NCI-H146 treated with DMSO at 0.1 percent for 48 hours (cell line): ENCODE data around the gene SREBF1.
A peak's percentile ranks its signal among the peaks of the same experiment; 100 is the strongest.

Experiments
- DNase-seq: peaks from one replicate; lab custom pipeline; 2025; ENCODE audit not compliant: unreplicated experiment; lab: John Stamatoyannopoulos, UW

Gene SREBF1

DNA sequence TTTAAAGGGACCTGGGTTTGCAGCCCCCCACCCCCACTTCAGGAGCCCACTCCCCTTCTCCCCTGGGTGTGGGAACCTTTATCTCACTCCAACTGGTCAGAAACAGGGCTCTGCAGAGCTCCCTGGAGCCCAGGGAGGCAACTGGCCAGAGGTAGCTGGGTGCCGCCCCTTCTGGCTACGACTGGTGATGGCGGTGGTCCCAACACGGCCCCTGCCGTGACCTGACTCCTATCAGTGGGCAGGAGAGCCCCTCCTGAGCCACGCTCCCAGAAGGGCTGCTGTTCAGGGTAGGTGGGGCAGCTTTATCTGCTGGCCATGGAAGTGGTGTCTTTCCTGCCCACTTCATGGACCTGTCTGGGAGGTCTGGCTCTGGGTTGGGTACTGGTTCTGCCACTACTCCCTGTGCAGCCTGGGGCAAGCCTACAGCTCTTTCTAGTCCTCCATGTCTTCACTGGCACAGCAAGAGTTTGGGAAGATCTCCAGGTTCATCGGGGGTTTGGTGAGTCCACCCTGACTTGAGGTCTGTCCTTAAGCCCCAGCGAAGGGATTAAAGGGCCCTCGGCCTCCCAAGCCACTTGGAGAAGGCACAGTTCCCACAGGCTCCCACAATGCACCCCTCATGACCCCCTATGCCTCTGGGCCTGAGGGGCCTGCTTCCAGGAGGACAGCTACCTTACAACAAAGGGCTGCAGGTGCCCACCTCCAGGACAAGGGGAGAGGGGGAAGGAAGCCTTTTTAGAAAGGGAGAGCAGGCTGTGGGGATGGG is 5.5 kb upstream of the SREBF1 start:
- DNase-seq = no peak

DNA sequence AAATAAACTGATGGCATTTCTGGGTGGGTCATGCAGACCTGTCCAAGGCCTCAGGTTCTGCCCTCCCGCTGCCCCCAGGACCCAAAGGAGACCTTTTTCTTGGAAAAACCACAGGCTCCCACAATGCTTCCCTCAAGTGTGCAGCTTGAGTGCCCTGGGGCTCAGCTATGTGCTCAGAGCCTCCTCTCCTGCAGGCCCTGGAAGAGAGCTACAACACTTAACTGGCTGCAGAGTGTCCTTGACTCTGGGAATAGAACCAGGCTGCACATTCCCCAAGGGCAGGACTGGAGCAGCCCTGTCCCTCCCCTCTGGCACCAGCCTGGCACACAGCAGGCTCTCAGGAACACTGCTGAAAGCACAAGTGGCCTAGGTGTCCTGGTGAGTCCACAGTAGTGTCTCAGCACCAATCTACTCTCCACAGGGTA is 4.8 kb upstream of the SREBF1 start:
- DNase-seq = no peak

DNA sequence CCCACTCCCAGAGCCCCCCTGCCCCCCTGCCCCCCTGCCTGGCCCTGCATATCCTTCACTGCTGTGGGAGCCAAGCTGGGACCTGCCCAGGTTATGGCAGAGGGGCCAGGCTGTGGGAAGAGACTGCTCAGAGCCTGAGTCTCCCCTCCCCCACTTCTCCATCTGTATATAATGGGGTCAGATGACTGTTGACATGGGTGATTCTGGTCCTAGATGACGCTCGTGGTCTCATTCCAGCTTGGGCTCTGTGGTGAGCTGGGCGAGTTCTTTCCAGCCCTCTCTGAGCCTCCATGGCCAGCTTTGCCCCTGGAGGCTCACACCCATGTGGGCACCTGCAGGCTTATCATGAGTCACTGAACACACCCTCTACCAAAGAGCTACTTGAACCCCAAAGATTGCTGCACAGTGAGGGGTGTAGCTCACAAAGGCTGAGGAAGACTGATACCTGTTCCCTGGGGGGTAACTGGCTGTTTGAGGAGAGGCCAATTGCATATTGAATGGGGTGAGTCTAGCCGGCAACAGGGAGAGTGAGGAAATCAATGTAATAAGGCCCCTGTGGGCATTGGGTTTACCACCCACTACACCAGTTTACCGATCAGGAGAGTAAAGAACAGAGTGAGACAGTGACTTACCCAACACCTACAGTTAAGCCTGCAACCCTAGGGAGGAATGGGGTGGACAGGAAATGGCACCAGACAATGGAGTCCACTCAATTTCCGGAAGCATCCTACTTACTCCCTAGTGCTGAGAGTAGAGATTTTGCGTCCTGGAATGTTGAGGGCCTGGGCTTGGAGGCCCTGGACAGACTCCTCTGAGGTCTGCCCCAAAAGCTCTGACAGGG is 4.2 kb upstream of the SREBF1 start:
- DNase-seq = no peak

DNA sequence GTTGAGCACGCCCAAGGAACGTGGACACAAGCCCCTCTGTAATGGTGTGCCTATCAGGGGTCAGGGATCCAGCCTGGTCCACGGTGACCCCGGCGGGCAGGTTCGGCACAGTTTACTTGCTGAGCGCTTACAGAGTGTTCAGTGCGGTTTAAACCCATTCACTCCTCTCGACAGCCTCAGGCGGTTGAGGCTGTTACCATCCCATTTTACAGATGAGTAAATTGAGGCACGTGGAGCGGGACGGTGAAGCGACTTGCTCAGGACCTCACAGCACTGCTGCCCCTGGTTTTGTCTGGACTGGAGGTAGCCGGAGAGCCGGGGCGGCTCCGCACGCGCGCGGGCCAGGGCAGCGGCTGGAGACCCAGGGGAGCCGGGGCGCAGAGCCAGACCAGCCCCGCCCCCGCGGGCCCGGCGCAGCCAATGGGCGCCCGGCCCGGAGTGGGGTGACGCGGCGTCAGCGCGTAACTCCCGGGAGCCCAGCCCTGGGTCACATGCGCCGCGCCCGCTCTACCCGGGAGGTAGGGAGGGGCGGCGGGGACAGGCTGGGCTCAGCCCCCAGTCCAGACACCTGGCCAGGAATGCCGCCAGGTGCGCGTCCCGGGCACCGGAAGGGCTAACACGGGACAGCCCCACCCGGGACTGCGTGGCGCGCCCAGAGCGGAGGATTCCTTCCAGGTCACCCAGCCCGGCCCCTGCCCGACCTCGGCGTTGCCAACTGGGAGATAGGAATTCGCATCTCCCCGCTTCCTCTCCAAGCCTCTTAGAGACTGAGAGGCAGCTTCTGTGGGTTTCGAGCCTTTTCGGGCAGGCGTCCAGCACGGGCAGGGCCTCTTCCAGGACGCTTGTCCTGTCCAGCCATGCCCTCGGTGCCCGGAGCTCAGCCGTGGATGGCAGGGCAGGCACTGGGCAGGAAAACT is 3.3 kb upstream of the SREBF1 start:
- DNase-seq = peak; percentile 82

DNA sequence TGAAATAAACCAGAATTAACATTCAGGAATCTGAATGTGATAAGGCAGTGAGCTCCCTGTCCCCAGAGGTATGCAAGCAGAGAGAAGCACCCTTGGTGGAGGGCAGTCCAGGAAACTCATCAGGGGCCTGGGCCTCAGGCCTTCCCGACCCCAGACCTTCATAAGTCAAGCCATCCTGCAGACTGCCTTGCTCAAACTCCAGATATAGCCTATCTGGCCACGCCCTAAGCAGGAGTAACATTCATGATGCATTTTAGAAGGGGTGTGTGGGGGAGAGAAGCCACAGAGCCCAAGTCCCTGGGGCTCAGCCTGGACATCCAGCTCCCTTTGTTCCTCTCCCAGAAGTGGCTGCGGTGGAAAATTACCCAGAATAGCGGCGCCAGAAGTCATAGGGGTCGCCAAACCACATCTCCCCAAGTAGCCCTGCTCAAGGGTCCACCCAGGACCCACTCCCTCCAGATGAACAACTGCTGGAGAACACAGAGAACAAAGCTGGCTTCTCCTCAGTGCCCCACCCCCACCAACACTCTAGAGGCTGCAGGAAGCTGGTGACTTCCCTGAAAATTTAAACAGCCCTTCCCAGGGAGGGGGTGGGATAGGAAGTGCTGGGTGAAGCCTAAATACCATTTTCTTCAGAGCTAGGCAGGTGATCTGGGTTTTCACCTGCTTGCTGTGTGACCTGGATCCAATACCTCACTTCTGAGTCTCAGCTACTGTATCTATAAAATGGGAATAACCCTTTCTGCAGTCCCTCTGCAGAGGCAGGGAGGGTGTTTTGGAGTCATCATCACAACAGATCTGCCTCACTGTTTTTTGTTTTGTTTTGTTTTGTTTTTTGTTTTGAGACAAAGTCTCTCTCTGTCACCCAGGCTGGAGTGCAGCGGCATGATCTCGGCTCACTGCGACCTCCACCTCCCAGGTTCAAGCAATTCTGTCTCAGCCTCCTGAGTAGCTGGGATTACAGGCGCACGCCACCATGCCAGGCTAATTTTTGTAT is 1.5 kb upstream of the SREBF1 start:
- DNase-seq = no peak

DNA sequence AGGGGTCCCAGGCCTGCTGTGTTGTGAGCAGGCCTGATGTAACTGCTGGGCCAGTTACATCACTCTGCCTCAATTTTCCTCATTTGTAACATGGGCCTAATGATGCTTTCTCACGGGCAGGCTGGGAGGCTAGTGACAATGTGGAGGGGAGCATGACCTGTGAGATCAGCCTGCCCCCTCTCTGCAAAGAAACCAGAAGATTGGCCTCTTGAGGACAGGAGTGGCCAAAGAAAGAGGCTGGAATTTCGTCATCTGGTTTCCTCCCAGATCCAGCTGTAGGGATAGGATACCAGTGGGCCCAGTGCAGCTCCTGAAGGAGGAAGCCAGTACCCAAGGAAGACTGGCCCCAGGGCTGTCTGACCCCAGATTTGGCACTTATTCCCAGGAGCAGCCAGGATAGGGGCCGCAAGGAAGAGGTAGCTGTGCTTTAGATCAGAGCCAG is 615 bp upstream of the SREBF1 start:
- no peak for DNase-seq

DNA sequence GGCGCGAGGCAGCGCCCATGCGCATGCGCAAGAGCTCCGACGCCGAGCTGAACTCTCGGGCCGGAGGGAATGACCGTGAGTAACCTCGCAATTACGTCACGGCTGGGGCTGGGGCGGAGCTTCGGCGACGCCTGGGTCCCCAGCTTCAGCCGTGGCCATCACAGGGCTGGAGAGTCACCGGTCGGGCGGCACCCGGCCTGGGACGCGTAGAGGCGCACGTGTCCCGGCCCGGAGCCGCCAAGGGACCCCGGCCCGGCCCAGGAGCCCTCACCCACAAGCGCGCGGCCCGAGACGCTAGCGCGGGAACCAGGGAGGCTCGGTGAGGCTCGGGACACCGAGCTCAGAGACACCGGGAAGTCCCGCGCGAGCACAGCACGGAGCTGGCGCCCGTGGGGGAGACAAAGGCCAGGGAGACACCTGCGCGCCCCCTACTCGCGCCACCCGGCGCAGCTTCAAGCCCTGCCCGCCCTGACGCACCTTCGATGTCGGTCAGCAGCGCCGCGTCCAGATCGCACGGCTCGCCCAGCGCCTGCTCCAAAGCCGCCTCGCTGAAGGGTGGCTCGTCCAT is 452 bp downstream of the SREBF1 start:
- peak; percentile 82 for DNase-seq

DNA sequence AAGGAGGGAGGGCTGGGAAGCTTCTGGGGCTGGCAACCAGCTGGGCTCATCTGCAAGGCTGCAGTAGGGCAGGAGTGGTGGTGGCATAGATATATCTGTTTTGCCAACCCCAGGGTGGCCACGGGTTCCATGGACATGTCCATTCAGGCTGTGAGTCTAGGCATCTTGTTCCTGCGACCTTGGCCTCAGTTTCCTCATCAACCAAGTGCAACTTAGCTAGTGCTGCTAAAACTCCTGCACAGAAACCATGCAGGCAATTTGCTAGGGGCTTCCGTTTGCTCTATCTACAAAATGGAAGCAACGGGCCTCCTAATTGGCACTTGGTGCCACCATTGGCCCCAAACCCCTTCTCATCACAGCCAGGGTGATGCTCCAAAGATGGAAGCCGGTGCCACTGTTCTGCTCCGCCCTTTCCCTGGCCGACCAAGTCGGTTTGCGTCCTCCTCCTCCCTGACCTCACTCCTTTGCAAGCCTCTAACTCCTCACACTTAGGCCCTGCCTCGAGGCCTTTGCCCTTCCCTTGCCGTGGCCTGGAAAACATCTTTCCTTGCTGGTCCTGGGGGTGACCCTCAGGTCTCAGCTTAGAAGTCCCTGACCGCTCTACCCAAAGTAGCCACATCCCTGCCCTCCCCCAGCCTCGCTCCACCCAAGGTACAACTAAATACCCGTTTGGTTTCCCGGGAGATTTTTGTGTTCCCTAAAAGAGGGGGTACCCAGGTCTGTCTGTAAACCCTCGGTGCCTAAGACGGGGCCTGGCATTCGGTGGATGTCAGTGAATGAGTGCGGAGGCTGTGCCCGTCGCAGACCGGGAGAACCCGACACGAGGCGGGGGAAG is 1.2 kb downstream of the SREBF1 start:
- DNase-seq = no peak

DNA sequence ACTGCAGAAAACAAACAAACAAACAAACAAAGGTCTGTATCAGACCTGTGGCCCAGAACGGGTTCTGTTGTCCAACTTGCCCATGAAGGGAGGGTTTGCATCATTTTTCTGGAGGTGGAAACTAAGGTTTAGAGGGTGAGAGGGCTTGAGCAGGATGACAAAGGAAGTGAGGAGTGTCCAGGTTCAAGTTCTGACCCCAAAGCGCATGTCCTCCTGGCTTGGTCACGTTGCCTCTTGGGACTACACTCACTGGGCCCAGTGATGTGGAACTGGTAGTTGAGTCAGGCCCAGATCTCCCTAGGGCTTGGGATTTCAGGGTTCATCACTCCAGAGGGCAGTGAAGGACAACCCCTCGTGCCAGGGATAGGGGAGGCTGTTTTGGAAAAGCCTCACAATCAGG is 1.8 kb downstream of the SREBF1 start:
- DNase-seq = no peak

DNA sequence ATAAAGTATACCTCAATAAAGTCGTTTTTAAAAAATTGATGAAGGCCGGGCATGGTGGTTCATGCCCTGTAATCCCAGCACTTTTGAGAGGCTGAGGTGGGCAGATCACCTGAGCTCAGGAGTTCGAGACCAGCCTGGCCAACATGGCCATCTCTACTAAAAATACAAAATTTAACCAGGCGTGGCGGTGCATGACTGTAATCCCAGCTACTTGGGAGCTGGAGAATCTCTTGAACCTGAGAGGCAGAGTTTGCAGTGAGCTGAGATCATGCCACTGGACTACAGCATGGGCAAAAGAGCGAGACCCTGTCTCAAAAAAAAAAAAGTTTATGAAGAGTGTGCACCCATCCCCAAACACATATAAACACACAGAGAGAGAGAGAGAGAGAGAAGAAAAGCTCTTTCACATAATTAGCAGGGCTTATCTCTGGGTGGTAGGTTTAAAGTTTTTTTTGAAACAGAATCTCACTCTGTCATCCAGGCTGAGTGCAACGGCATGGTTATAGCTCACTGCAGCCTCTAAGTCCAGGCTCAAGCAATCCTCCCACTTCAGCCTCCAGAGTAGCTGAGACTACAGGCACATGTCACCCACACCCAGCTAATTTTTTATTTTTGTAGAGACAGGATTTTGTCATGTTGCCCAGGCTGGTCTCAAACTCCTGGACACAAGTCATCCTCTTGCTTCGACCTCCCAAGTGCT is 3.0 kb downstream of the SREBF1 start:
- DNase-seq = no peak

DNA sequence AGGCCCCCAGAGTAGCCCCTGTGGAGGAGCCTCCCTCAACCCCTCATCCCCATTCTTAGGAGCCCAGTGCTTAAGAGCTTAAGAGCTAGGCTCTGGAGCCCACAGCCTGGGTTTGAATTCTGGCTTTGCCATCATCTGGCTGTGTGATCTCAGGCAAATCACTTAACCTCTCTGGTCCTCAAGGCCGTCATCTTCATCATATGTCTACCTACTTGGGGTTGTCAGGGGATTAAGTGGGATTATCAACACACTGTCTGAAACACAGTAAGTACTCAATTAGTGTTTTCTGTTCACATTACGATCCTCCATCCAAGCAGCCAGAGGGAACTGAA is 4.8 kb downstream of the SREBF1 start:
- no peak for DNase-seq

DNA sequence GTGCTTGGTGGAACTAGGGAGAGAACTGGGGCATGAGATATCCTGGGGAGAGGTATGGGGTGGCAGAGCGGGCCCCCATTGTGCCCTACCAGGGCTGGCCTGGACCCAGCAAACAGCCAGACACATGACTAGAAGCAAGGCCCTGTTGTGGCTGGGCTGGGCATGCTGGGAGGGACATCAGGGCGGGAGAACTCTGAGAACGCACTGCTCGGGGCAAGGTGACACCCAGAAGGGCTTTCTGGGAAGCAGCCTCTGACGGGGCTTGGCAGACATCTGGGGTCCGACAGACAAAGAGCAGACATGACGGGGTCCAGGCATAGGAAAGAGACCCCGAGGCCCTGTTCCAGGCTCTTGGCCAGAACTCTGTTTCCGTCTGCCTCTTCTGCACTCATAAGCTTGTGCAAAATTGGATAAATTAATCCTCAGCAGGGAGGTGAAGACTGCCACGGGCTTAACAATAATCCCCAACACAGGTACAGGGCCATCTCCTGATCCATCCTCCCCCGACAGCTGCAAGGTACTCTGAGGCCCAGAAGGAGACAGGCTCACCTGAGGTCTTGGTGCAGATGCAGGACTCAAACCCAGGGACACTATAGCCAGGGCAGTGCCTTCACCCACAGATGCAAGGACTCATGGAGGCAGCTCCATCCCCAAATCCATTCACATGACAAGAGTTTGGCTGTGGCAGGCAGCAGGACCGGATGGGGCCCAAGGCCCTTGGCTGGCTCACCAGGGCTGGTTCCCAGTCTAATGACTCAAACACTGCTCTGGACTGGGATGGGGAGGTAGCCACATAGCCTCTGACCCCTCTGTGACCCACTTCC is 5.4 kb downstream of the SREBF1 start:
- no peak for DNase-seq

DNA sequence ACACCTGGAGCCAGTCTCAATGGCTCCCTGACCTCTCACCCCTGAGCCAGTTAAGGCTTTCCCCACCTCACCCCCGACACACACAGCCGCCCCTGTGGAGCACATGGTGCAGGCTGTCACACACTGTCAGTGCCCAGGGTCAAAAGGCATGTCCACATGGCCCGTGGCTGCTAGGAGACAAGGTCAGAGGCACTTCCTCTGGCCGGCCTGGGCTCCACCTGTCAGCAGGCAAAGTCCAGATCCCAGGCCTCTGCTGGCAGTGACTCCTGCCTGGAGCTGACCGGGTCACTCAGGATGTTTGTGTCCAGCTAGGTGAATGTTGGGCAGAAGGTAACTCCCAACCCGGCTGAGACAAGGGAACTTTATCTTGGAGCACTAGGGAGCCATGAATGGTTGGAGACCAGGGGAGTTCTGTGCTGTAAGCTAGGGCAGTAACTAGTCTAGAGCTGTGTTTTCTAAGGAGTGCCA is 6.0 kb downstream of the SREBF1 start:
- DNase-seq = no peak

DNA sequence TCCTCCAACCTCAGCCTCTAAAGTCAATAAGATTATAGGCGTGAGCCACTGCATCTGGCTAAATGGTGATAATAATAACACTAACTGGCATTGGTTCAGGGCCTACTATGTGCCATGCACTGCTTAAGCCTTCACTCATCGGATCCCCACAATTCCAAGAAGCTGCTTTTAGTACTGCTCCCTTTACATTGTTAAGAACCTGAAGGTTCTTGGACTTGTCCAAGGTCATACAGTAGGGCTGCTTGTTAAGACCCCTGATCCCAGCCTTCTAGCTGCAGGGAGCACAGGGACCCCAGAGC is 6.6 kb downstream of the SREBF1 start:
- no peak for DNase-seq

DNA sequence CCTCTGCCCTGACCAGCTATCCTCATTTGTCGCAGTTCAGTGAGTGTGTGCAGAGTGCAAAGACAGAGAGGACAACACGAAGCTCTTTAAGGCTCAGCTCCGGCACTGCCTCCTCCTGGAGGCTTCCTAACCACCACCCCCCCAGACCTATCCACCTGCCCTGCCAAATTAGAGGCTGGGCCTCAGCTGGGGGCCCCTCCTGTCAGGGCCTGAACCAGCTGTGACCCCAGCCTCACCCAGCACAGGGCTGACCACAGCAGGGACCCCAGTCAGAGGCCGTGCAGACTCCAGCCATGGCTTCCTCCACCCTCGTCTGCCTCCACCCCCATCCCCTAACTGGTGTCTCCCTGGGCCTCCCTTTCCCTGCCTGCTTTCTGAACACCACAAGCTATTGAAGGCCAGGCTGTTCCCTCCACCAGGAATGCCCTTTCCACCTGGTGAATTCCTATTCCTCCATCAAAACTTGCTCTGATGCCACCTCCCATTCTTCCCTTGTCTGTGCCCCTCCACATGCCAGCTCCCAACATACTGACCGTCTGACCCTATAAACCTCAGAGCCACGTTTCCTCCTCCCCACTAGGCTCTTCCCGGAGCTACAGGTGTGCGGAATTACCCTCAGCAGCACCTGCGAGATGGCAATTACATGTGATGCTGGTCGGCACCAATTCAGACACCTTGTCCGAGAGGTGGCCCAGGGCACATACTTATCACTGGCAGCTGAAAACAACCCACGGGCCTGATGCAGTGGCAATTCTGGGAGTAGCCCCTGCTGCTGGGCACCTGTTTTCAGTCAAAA is 8.8 kb downstream of the SREBF1 start:
- DNase-seq = peak; percentile 12

DNA sequence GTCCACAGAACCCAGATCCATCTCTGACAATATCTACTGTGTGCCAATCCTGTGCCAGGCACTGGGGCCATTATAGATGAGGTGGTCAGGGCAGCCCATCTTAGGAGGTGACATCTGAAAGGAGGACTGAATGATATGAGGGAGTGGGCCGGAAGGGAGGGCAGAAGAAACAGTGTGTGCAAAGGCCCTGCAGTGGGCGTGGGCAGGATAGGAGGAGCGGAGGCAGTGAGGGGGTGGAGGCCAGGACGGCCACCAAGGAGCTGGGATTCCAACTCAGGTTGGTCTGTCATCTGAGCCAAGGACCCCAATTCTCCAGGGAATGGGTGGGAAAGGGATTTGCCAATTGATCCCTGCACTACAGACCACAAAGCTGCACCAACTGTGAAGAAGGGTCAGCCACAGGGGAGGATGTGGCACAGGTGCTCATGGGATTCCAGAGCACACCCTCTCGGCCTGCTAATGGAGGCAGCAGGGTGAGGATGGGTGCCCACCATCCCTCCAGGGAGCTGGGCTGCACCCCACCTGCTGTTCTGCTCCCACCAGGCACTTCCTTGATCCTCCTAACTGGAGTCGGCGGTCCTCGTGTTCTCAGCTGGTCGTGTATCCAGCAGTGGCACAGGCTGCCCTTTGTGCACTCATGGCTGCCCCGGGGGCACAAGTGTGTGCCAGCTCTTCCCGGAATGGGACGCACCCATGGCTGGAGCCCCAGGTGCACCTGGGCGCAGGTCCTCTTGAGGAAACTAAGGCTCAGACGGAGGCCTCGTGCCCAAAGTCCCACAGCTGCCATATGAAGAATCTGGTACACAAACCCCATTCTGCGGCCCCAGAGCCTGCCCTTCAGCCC is 9.6 kb downstream of the SREBF1 start:
- DNase-seq = no peak
